Small intestine (tissue), 7 donors: ENCODE data around the gene AFTPH. TPM values are rescaled to one million over a fixed set of nuclear protein-coding genes. Genes with fewer than 3 reads are reported as not detected.

ENCODE experiments used
- DNase-seq, 2 donors: peaks; one replicate each; pipeline versions ENCODE4 v3.0.0 to v3.0.0-alpha.2; 2013
- FAIRE-seq: peaks from 2 replicates; lab custom pipeline; 2012; peaks lifted over from hg19 to GRCh38; lab: Jason Lieb, UNC
- H3K27ac ChIP-seq, 3 donors: one replicate each; pipeline ENCODE4 v1.5.1; 2013; ENCODE audit warnings: low read length in 2 of 3, mild to moderate bottlenecking in 2 of 3, control low read depth in 1 of 3, inconsistent platforms in 1 of 3, low read depth in 1 of 3, moderate library complexity in 1 of 3
- H3K27me3 ChIP-seq, 3 donors: one replicate each; pipeline ENCODE4 v1.6.1; 2013; ENCODE audit warnings: low read length in 3 of 3, inconsistent platforms in 1 of 3; ENCODE audit not compliant: control insufficient read depth in 3 of 3, insufficient read depth in 3 of 3
- H3K36me3 ChIP-seq, 3 donors: one replicate each; pipeline ENCODE4 v1.6.1; 2013; ENCODE audit warnings: low read length in 3 of 3, inconsistent platforms in 1 of 3, low read depth in 1 of 3, mild to moderate bottlenecking in 1 of 3, moderate library complexity in 1 of 3; ENCODE audit not compliant: control insufficient read depth in 3 of 3, insufficient read depth in 2 of 3
- H3K4me1 ChIP-seq, 3 donors: one replicate each; pipeline ENCODE4 v1.6.1; 2013; ENCODE audit warnings: low read length in 2 of 3, inconsistent platforms in 1 of 3, low read depth in 1 of 3, mild to moderate bottlenecking in 1 of 3, moderate library complexity in 1 of 3; ENCODE audit not compliant: control insufficient read depth in 3 of 3, insufficient read depth in 2 of 3
- H3K4me3 ChIP-seq, 3 donors: one replicate each; pipeline ENCODE4 v1.5.1; 2013; ENCODE audit warnings: low read length in 3 of 3, control low read depth in 1 of 3, inconsistent platforms in 1 of 3, low read depth in 1 of 3, mild to moderate bottlenecking in 1 of 3, moderate library complexity in 1 of 3
- H3K9me3 ChIP-seq, 2 donors: one replicate each; pipeline ENCODE4 v1.6.1; 2013; ENCODE audit warnings: low read depth in 1 of 2, low read length in 1 of 2; ENCODE audit not compliant: control insufficient read depth in 2 of 2, insufficient read depth in 1 of 2
- WGBS, 3 donors: extraction: QIAGEN DNeasy Blood & Tissue Kit; methylation state at CpG; one replicate each; pipeline ENCODE4 v1.1.7; 2013; 5-methylcytosine and 5-hydroxymethylcytosine counted together
- polyA plus RNA-seq, 4 donors: library from polyadenylated mRNA; stranded (reverse) in 3 of 4; unstranded in 1 of 4; fragments of 200-250 nt in 3 of 4; fragments of 120-200 nt in 1 of 4; gene quantifications; one replicate each; pipeline versions ENCODE4 v1.2.1 to v1.2.3, GENCODE V29; 2013
- donor health status: healthy with polysubstance abuse.
- donor health status: control.
- donor health status: control.
- donor health status: Bipolar disorder and iron deficiency.
- donor health status: healthy.

Gene AFTPH
- polyA plus RNA-seq, 4 donors = 27.2 to 51.0 (median 43.6) TPM

DNA sequence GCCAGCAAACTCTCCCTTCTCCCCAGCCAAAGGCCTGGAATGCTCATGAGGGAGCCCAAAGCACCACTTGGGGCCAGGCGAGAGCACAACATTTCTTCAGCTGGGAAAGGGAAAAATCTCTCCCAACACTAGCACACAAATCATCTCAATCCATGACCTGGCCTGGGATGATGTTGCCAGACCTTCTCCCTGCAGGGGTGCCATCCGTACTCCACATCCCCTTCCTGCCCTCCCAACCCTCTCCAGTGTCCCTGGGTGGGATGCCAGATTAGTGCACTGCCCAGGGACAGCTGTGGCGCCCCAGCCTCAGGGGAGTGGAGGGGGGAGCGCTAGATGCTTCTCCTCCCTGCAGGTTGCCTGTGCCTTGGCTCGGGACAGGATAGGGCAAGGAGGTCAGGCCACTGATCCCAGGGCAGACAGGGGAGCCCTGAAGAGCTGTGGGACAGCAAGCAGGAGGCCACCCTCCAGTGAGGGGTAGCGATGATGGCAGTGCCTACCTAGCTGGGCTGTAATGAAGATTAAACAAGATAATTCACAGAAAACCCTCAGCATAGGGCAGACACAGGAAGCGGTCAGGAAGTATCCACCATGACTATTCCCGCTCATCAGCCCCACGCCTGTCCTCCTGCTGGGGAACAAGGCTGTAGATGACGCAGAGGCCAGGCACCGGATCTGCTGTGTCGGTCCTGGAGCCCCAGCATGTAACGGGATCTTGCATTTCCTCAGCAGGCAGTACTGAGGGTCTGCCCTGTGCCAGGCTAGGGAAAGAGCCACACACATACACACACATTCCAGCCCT lies 98.5 kb downstream of the AFTPH start:
- FAIRE-seq (no peak), DNase-seq (no peak)
- H3K9me3 ChIP-seq = no peaks in the 10 kb centered on the region
- no peak overlapping the region for H3K4me3 ChIP-seq
- H3K36me3 ChIP-seq = no peaks in the 10 kb centered on the region
- H3K4me1 ChIP-seq = no peaks in the 10 kb centered on the region
- no peak overlapping the region for H3K27ac ChIP-seq
- whole genome bisulfite sequencing, 3 donors = 84 to 93% (median 86%) methylated on average over 13 of the region's 13 CpGs
- H3K27me3 ChIP-seq = no peaks in the 10 kb centered on the region

DNA sequence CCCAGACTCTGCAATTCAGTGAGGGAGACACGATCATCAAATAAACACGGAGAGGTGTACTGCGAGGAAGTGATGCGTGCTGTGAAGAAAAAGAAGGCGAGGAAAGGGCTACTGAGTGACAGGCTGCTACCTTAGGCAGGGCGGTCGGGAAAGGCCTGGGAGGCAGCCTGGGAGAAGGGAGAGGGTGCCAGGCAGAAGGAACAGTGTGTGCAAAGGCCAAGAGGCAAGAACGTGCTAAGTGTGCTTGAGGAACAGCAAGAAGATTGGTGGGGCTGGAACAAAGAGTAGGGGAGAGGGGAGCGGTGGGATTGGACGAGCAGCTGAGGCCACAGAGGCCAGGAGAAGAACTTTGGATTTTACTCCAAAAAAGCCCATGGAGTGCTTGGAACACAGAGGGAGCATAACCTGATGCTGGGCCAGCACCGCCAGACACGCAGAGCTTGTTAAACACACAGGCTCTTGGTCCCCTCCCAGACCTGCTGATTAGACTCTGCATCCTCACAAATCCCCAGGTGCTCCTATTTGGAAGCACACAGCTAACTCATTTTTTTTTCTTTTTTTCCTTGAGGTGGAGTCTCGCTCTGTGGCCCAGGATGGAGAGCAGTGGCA lies 99.2 kb downstream of the AFTPH start:
- Histone ChIP-seq H3K27me3 (no peaks in the 10 kb centered on the region), H3K27ac (no peak overlapping the region), H3K9me3 (no peaks in the 10 kb centered on the region), H3K4me1 (no peaks in the 10 kb centered on the region), H3K36me3 (no peaks in the 10 kb centered on the region), H3K4me3 (no peak overlapping the region)
- DNase-seq (no peak), FAIRE-seq (no peak)
- 78 to 88% (median 88%) methylated on average over 13 of the region's 13 CpGs for WGBS, 3 donors

DNA sequence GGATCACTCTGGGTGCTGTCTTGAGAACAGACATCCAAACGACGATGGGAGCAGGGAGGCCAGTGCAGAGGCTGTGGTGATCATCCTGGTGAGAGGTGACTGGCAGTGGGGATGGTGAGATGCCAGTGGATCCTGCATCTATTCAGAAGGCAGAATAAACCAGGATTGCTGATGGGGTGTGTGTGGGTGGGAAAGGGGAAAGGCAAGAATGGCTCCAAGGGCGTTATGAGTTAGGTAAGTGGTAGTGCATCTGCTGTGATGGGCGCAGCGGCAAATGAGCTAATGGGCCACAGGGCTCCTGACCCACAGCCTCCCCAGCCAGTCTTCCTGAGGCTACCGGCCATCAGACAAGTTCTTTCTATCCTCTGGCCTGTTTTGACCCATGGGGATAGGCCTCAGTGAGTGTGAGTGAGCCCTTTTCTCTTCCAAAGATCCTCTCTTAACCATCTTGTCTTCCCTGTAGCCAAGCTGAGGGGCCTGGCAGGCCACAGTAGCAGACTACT lies 100.0 kb downstream of the AFTPH start:
- Histone ChIP-seq H3K27me3 (no peaks in the 10 kb centered on the region), H3K9me3 (no peaks in the 10 kb centered on the region), H3K27ac (no peak overlapping the region), H3K4me3 (no peak overlapping the region), H3K4me1 (no peaks in the 10 kb centered on the region), H3K36me3 (peaks cover 0 to under 1% (median 0%) of the 10 kb centered on the region in 3 donors)
- no peak for DNase-seq
- WGBS, 3 donors = 91 to 94% (median 91%) methylated on average over 5 to 6 of the region's 6 CpGs
- FAIRE-seq = no peak

DNA sequence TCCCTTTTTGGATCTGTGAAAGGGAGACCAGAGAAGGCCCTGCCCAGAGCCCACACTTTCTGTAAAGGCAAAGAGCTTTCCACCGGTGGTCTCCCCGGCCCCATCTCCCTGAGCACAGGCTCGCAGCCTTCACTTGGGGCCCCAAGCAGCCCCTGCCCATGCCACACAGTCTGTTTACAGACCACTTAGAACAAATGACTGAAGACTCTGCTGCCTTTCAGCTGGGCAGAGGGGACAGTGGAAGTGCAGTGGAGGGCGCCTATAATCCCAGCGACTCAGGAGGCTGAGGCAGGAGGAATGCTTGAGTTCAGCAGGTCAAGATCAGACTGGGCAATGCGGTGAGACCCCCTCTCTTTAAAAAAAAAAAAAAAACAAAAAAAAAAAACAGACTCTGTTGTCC lies 100.7 kb downstream of the AFTPH start:
- Histone ChIP-seq H3K27me3 (no peaks in the 10 kb centered on the region), H3K36me3 (peaks cover 0 to 3% (median 0%) of the 10 kb centered on the region in 3 donors), H3K4me1 (no peaks in the 10 kb centered on the region), H3K27ac (no peak overlapping the region), H3K9me3 (no peaks in the 10 kb centered on the region), H3K4me3 (no peak overlapping the region)
- FAIRE-seq (no peak), DNase-seq (no peak)
- 84 to 91% (median 87%) methylated on average over 6 of the region's 6 CpGs for WGBS, 3 donors

DNA sequence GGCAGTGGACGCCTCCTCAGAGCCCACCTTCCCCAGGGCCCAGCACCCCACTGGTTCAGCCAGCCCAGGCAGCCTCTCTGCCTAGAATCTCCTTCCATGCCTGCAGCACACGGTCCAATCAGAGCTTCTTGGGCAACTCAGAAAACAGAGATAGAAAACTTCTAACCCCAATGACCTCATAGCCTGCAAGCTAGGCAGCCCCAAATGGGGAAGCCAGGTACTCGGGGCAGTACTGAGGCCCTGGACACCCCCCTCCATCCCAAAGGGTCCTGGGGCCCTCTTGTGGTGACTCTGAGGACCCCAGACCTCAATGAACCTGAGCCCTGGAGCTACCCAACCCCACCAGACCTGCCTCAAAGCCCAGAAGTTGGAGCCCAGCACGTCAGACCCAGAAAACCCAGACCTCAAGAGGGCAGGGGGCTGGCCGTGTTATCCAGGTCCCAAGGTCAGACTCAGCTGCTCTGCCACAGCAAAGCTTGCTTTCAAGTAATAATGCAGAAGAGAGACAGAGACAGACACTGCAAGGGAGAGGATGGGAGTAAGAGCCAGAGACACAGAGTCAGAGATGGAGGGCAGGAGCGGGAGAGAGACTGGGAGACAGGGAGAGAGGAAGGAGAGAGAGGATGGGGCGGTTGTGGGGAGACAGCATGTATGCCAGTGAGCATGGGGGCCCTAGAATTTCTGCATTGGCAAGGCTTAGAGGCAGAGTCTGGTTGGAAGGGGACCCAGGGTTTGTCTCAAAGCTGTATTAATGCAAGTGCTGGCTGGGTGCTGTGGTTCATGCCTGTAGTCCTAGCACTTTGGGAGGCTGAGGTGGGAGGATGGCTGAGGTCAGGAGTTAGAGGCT lies 101.4 kb downstream of the AFTPH start:
- Histone ChIP-seq H3K27me3 (no peaks in the 10 kb centered on the region), H3K36me3 (peaks cover 0 to 4% (median 0%) of the 10 kb centered on the region in 3 donors), H3K27ac (no peak overlapping the region), H3K4me3 (no peak overlapping the region), H3K9me3 (no peaks in the 10 kb centered on the region), H3K4me1 (no peaks in the 10 kb centered on the region)
- WGBS, 3 donors = 79 to 81% (median 81%) methylated on average over 7 of the region's 7 CpGs
- DNase-seq (no peak), FAIRE-seq (no peak)

DNA sequence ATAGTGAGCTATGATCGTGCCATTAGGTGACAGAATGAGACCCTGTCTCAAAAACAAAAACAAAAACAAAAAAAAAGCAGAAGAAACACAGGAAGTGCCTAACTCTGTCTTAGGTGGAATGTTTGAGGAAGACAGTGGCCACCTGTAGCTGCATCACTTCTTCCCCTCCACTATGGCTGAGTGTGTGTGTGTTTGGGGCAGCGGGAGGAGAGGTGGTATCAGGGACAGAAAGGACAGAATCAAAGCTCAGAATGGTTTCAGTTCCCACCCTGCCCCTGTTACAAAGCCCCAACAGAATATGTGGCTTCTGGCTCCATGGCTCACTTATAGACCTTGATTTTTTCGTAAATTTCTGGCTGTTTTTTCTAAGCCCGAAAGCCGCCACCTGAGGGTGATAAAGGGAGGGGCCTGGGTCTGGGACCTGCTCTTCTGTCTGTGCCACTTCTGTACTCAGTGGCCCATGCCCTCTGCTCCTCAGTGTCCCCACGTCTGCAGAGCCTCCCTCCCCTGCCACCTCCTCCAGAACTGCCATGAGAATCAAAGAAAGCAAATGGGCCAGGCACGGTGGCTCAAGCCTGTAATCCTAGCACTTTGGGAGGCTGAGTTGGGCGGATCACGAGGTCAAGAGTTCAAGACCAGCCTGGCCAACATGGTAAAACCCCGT lies 102.2 kb downstream of the AFTPH start:
- no peak for DNase-seq
- FAIRE-seq = no peak
- 83 to 85% (median 83%) methylated on average over 10 of the region's 10 CpGs for WGBS, 3 donors
- Histone ChIP-seq H3K27ac (no peak overlapping the region), H3K27me3 (no peaks in the 10 kb centered on the region), H3K36me3 (peaks cover 0 to 12% (median 4%) of the 10 kb centered on the region in 3 donors), H3K4me3 (no peak overlapping the region), H3K4me1 (no peaks in the 10 kb centered on the region), H3K9me3 (no peaks in the 10 kb centered on the region)

DNA sequence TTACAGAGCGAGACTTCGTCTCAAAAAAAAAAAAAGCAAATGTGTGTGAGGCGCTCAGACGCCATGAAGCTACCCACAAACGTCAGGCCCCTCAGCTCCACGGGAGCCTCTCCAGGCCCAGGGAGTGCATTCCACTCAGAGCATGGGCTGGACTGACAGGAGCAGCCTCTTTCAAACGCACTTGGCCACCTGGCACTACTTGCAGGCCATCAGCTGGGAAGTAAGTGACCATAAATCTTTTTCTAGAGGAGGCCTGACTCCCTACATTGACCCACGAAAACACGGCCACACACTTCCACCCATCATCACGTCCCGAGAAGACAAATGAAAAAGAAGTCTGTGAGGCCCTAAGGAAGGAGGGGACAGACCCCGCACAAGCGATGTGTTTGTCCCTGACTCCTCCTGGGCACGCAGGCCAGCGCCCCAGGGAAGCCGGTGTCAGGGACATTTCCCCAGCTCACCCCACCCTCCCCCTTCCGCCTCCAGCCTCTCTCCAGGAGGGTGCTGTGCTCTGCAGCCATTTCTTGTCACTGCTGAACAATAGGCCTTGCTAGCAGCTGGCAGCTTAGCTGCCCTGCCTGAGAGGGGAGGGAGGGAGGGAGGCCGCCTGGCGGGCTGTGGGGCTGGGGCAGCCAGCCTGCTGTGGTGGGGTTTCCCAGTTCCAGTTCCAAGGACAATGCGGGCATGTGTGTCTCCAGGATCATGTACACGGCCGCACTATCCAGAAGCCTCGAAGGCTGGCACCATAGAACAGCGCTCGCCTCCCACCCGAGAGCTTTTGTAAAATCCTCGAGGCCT lies 103.0 kb downstream of the AFTPH start:
- H3K27me3 ChIP-seq = no peaks in the 10 kb centered on the region
- peaks cover 0 to 13% (median 5%) of the 10 kb centered on the region in 3 donors for H3K36me3 ChIP-seq
- no peaks in the 10 kb centered on the region for H3K9me3 ChIP-seq
- DNase-seq = no peak
- H3K4me3 ChIP-seq = no peak overlapping the region
- FAIRE-seq = no peak
- no peak overlapping the region for H3K27ac ChIP-seq
- no peaks in the 10 kb centered on the region for H3K4me1 ChIP-seq
- 81 to 88% (median 86%) methylated on average over 26 to 27 of the region's 27 CpGs for WGBS, 3 donors
